ENCODE measurements around the gene SLC12A3.
A peak's percentile ranks its signal among the peaks of the same experiment; 100 is the strongest.

The SLC12A3 gene

DNA sequence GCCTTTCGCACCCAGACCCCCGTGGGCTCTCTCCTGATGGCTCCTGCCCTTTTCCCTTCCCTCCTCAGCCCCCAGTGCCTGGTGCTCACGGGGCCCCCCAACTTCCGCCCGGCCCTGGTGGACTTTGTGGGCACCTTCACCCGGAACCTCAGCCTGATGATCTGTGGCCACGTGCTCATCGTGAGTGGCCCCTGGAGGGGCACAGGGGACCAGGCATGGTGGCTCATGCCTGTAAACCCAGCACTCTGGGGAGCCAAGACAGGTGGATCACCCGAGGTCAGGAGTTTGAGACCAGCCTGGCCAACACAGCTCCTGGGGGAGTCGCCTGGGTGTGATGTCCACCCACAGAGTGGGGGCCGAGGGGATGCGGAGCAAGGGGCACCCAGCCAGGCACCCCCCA lies 21.3 kb downstream of the SLC12A3 start:
- no peak for DNase-seq (ENCODE audit: low read depth in 2 of 2)

- DNase-seq (ENCODE audit: low read depth in 2 of 2), result no peak
These were observed 21.8 kb downstream of the SLC12A3 start for GRCh38 chr16:56886826-56887225.

- DNase-seq (ENCODE audit: low read depth in 2 of 2), result no peak
These were observed 23.8 kb downstream of the SLC12A3 start for GRCh38 chr16:56888806-56889205.

DNA sequence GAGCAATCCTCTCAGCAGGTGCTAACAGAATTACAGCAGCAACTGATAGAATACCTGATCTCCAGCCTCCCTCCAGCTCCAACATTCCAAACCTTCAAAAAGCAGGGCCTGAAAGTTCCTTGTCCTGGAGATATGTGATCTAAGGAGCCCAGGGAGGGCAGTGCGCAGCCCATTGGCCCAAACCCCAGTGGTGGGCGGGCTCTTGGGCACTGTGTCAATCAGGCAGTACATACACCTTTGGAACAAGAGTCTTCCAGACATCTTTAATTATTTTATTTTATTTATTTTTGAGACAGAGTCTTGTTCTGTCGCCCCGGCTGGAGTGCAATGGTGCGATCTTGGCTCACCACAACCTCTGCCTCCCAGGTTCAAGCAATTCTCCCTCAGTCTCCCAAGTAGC lies 24.2 kb downstream of the SLC12A3 start:
- no peak for DNase-seq (ENCODE audit: low read depth in 2 of 2)

DNA sequence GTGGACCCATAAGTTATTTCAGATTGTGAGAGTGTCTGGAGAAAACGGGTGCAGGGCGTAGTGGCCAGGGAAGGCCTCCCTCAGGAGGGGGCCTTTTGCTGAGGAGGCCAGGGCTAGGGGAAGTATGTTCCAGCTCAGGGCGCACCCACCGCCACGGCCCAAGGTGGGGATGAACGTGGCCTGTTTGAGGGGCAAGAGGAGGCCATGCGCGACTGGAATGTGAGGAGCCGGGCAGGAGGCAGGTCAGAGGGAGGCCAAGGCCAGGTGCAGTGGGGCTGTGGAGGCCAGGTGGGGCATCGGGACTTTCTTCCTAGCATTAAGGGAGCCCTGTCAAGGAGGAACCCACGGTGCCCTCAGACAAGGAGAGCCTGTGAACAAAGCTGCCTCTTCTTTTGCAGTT lies 26.7 kb downstream of the SLC12A3 start:
- no peak for DNase-seq (ENCODE audit: low read depth in 2 of 2)

- no peak for DNase-seq (ENCODE audit: low read depth in 2 of 2)
These were observed 27.7 kb downstream of the SLC12A3 start for GRCh38 chr16:56892705-56893104.

DNA sequence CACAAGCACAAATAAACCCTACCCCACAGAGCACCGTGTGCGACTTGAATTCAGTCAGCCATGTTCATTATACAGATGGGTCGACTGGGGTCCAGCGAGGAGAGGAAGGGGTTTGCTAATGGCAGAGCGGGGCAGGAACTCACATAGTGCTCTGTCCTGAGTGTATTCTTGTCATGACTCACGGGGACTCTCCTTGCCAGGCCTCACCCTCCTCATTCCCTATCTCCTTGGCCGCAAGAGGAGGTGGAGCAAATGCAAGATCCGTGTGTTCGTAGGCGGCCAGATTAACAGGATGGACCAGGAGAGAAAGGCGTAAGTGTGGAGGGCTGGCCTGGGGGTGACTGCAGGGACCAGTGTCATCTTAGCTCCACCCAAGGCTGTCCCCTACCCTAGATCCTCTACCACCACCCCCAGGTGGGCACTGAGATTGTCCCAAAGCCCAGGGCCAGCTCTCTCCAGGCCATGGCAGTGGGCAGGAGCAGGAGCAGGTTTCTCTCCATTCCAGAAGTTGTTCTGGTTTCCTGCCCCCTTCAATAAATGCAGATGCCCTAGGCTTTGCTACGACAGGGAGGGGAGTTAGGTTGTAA lies 29.4 kb downstream of the SLC12A3 start:
- DNase-seq (ENCODE audit: low read depth in 2 of 2), result no peak

- DNase-seq (ENCODE audit: low read depth in 2 of 2), result no peak
These were observed 30.8 kb downstream of the SLC12A3 start for GRCh38 chr16:56895813-56896212.

DNA sequence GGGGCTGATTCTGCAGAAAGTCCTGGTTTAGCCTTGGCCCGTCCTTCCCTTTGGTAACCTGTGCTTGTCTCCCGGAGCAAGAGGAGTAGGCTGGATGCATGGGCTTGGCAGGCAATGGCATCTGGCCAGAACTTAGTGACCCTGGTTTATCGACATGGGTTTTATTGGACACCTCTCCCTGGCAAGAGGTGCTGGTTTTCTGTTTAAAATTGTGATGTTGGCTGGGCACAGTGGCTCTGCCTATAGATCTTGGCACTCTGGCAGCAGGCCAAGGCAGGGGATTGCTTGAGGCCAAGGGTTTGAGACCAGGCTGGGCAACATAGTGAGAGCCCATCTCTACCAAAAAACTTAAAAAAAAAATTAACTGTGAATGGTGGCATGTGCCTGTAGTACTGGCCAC lies 31.2 kb downstream of the SLC12A3 start:
- no peak for DNase-seq (ENCODE audit: low read depth in 2 of 2)

DNA sequence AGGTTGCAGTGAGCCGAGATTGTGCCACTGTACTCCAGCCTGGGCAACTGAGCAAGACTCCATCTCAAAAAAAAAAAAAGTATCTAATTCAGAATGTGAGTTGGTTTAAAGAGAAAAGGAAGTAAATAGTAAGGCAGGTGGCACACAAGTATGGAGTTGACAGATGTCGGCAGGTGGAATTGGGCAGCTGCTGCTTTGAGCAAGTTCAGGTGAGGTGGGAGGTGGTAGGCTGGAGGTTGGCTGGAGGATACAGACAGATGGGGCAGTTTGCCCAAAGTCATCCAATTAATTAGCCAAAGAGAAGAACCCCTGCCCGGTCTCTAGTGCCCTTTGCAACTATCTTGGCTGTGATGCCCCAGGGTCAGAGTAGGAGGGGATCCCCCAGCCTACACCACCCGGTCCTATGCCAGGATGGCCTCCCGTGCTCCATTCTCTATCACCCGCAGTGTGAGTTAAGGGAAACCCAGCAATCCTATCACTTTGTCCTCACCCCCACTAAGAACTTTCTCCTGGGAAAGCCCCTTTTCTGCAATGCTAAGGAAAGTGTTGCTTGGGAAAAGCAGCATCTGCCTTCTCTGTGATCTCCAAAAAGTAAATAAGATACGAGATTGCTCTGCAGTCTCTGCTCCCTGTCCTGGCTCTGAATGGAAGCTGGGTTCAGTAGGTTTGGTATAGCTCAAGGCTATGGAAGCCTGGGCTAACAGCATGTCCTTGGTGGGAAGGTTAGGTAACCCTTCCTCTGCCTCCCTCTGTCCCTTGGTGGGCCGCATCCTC lies 32.2 kb downstream of the SLC12A3 start:
- DNase-seq (ENCODE audit: low read depth in 2 of 2), result no peak

DNA sequence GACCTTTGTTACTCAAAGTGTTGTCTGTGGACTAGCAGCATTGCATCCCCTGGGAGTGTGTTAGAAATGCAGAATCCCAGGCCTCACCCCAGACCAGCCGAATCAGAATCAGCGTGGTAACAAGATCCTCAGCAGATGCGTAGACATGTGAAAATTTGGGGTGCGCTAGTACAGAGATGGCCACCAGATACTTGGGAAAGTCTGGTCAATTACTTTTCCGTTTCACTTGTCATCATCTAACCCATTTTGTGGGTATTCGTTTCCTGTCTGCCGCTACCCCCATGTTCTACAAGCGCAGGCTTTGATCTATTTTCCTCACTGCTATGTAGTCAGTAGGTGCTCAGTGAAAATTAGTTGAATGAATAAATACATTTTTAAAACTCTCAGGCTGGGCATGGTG lies 33.8 kb downstream of the SLC12A3 start:
- DNase-seq (ENCODE audit: low read depth in 2 of 2), result no peak

- DNase-seq (ENCODE audit: low read depth in 2 of 2), result no peak
These were observed 38.9 kb downstream of the SLC12A3 start for GRCh38 chr16:56903866-56904265.

DNA sequence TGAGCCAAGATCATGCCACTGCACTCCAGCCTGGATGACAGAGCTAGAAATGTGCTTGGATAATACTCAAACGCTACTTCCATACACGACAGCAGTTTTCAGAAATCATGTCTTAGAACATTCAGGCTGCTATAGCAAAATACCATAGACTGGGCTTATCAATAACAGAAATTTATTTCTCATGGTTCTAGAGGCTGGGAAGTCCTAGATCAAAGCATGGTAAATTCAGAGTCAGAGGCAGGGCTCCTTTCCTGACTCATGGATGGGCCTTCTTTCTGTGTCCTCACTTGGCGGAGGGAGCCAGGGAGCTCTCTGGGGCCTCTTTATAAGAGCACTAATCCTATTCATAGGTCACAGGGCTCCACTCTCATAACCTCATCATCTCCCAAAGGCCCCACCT lies 42.4 kb downstream of the SLC12A3 start:
- no peak for DNase-seq (ENCODE audit: low read depth in 2 of 2)

DNA sequence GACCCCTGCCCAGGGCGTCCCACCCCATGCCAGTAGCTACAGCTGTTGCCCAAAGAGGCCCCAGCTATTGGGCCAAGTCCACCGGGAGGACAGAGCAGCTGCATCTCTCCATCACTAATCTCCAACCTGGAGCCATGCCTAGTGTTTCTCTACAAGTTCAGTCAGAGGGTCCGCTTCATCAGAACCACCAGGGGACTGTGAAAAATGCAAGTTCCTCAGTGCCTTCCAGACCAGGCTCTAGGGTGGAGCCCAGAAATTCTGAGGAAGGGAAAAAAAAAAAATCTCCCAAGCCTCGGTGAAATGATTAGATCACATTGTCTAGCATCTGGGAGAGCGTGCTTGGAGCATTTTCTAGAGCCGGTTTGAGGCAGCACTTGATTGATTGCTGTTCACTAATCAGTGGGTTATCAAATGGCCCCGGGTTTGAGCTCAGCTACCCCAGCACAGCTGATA lies 44.5 kb downstream of the SLC12A3 start:
- no peak for DNase-seq (ENCODE audit: low read depth in 2 of 2)

- no peak for DNase-seq (ENCODE audit: low read depth in 2 of 2)
These were observed 45.1 kb downstream of the SLC12A3 start for GRCh38 chr16:56910112-56910511.

DNA sequence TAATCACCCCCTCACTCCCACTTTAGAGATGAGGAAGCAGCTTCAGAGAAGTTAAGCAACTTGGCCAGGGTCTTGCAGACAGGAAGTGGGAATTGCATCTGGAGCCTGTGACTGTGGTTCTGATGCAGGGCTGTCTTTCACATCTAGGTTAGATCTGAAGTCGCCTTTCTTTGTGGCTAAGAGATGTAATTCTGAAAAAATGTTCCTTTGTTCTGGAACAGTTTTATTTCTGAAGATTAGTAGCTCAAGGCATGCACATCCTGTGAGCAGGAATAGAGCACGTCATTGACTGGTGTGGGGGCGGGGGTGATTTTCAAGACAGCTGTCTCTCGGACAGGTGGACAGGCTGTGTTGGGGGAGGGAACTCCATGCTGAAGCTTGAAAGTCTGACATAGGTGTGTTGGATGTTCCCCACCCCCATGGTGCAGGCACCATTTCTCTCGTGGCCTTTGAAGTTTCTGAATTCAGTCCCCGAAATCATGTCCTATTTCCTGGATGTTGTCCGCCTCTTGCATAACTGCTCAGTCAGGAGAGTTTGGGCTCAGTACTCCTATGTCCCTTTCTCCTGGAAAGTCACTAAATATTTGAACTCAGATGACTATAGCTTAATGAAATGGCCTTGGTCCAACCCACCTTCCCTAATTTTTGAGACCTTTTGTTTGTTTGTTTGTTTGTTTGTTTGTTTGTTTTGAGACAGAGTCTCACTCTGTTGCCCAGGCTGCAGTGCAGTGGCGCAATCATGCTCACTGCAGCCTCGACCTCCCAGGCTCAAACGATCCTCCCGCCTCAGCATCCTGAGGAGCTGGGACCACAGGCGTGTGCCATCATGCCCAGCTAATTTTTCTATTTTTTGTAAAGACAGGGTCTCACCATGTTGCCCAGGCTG lies 45.9 kb downstream of the SLC12A3 start:
- peak in 1 of 2 donors; percentile 33 for DNase-seq (ENCODE audit: low read depth in 2 of 2)

DNA sequence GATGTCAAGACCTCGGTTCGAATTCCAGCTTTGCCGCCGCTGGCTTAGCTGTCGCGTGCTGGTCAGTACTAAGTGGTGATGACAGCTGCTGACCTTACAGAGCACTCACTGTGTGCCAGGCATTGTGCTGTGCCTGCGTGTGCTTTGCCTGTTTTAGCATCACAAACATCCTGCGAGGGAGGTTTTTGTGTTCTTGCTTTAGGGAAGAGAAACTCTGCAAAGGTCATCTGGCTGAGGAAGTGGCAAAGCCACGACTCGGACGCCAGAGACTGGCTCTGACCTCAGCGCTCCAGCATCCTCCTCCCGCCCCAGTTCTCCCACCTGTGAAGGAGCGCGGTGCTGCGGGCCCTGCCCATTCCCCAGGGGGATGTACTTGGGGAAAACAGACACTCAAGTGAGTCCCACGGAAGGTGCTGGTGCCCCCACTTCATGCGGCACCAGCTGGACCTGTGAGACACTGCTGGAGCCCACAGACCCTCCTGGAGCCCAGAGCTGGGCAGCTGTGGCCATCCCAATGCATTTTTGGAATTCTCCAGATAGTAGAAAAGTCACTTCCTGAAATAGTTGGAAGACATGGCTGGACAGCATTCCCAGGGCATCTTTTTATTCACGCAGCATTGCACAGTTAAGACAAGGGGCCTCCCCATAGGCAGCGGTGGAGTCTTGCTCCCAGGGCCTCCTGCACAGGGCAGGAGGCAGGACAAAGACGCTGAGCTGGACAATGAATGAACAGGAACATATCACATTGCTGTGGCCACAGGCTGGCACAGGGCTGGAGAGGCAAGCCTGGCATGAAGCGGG lies 47.0 kb downstream of the SLC12A3 start:
- DNase-seq (ENCODE audit: low read depth in 2 of 2), result no peak

- DNase-seq (ENCODE audit: low read depth in 2 of 2), result no peak
These were observed 48.0 kb downstream of the SLC12A3 start for GRCh38 chr16:56912746-56913708.

GRCh38 chr16:56914896-56915295 lies 49.9 kb downstream of the SLC12A3 start:
- no peak for DNase-seq (ENCODE audit: low read depth in 2 of 2)

DNA sequence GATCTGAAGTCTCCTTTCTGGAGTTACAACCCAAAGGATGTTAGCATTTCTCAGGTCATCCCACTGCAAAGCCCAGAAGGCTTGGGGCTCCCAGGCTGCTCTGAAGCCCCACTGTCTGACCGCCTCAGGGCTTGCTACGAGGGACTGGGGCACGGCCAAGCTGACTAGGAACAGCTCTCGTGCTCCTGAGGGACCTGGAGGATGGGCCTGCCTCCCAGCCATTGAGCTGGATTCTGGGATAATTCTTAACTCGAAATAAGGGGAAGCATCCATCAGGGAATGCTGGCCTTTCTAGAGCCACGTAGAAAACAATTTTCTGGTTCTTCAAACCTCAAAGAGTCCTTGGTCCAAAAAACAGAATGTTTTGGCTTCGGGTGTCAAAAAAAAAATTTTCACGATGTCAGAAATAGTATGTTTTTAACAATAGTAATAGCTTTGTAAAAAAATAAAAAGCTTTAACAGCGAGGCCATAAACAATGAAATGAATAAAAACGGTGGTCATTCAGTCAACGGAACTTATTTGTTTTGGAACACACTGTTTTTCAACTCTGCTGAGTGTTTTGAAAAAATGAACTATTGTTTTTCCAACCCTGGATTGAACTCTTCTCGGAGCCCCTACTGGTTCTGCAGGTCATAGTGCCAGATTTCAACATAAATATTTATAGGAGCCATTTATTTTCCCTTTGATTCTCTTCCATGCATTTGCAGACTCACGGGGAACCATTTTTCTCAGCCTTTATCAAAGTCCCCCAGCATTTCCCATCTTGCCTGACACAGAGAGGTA lies 50.5 kb downstream of the SLC12A3 start:
- DNase-seq (ENCODE audit: low read depth in 2 of 2), result no peak

Measured in activated CD4-positive, alpha-beta T cell treated with anti-CD3 and anti-CD28 coated beads for 24 hours (primary cell).